SK-N-SH treated with all-trans-retinoic acid at 6 μM for 48 hours (cell line): ENCODE results near the gene KRTAP4-5.
"Not testable (repeated sequence)": the region's sequence is repeated elsewhere in the genome, so short reads cannot be mapped to it uniquely, and the experiment has no call there.

Experiments used
- ATAC-seq: fragments of 200-7000 bp; cut with Tn5 transposase; 3 replicates; pipeline ENCODE4 v1.9.1; 2020; ENCODE audit warnings: mild to moderate bottlenecking, moderate library complexity
- BACH2 ChIP-seq: fragments of 250-450 bp; sonication (Bioruptor Pico); IDR thresholded peaks from 2 replicates; pipeline ENCODE4 v1.9.0; 2021; ENCODE audit warnings: mild to moderate bottlenecking, borderline replicate concordance
- CSDC2 ChIP-seq: fragments of 250-450 bp; sonication (Bioruptor Pico); IDR thresholded peaks from 2 replicates; pipeline ENCODE4 v1.5.0; 2020; ENCODE audit warnings: mild to moderate bottlenecking, moderate library complexity
- CSRNP3 ChIP-seq: fragments of 250-450 bp; sonication (Bioruptor Pico); IDR thresholded peaks from 2 replicates; pipeline ENCODE4 v1.5.1; 2021; ENCODE audit warnings: mild to moderate bottlenecking, moderate library complexity
- ESRRG ChIP-seq: fragments of 250-450 bp; sonication (Bioruptor Pico); IDR thresholded peaks from 2 replicates; pipeline ENCODE4 v1.6.1; 2021; ENCODE audit warnings: mild to moderate bottlenecking
- GLIS3 ChIP-seq: fragments of 250-450 bp; sonication (Bioruptor Pico); IDR thresholded peaks from 2 replicates; pipeline ENCODE4 v1.5.0; 2020; ENCODE audit warnings: mild to moderate bottlenecking, moderate library complexity
- ISL1 ChIP-seq: fragments of 250-450 bp; sonication (Bioruptor Pico); IDR thresholded peaks from 2 replicates; pipeline ENCODE4 v2.1.2; 2022; ENCODE audit warnings: mild to moderate bottlenecking, moderate library complexity
- OSR1 ChIP-seq: fragments of 250-450 bp; sonication (Bioruptor Pico); IDR thresholded peaks from 2 replicates; pipeline ENCODE4 v1.8.0; 2022; ENCODE audit warnings: moderate library complexity, mild to moderate bottlenecking, inconsistent platforms
- POU6F1 ChIP-seq: fragments of 250-450 bp; sonication (Bioruptor Pico); IDR thresholded peaks from 2 replicates; pipeline ENCODE4 v1.8.0; 2021; ENCODE audit warnings: low read depth, mild to moderate bottlenecking, moderate library complexity, borderline replicate concordance
- PPARA ChIP-seq: fragments of 250-450 bp; sonication (Bioruptor Pico); IDR thresholded peaks from 2 replicates; pipeline ENCODE4 v1.5.0; 2020; ENCODE audit warnings: mild to moderate bottlenecking, borderline replicate concordance
- RARB ChIP-seq: fragments of 250-450 bp; sonication (Bioruptor Pico); IDR thresholded peaks from 2 replicates; pipeline ENCODE4 v1.8.0; 2021; ENCODE audit warnings: mild to moderate bottlenecking, moderate library complexity
- SNAI2 ChIP-seq: fragments of 250-450 bp; sonication (Bioruptor Pico); IDR thresholded peaks from 2 replicates; pipeline ENCODE4 v1.5.0; 2020; ENCODE audit warnings: mild to moderate bottlenecking, moderate library complexity
- TCF4 ChIP-seq: fragments of 250-450 bp; sonication (Bioruptor Pico); IDR thresholded peaks from 2 replicates; pipeline ENCODE4 v1.8.0; 2021; ENCODE audit warnings: mild to moderate bottlenecking, moderate library complexity, borderline replicate concordance
- TSHZ2 ChIP-seq: fragments of 250-450 bp; sonication (Bioruptor Pico); IDR thresholded peaks from 2 replicates; pipeline ENCODE4 v1.5.0; 2020; ENCODE audit warnings: mild to moderate bottlenecking, moderate library complexity
- ZC3H10 ChIP-seq: fragments of 250-450 bp; sonication (Bioruptor Pico); IDR thresholded peaks from 2 replicates; pipeline ENCODE4 v1.5.1; 2021; ENCODE audit warnings: mild to moderate bottlenecking, moderate library complexity
- ZFP30 ChIP-seq: fragments of 450-650 bp; formaldehyde crosslinking; IDR thresholded peaks from 2 replicates; pipeline ENCODE4 v1.5.0; 2022; ENCODE audit warnings: mild to moderate bottlenecking, moderate library complexity
- ZNF565 ChIP-seq: fragments of 450-650 bp; formaldehyde crosslinking; conservative IDR thresholded peaks from 2 replicates; pipeline ENCODE4 v1.5.0; 2020; ENCODE audit warnings: low read depth, mild to moderate bottlenecking, moderate library complexity
- ZNF70 ChIP-seq: fragments of 450-650 bp; formaldehyde crosslinking; IDR thresholded peaks from 2 replicates; pipeline ENCODE4 v1.5.0; 2020; ENCODE audit warnings: mild to moderate bottlenecking, moderate library complexity
- ZNF8 ChIP-seq: fragments of 450-650 bp; formaldehyde crosslinking; IDR thresholded peaks from 2 replicates; pipeline ENCODE4 v1.5.0; 2020; ENCODE audit warnings: mild to moderate bottlenecking, moderate library complexity

Gene KRTAP4-5

GRCh38 chr17:41151525-41151924 is 1.9 kb upstream of the KRTAP4-5 start:
- ATAC-seq = no peak
- no peak for TF ChIP-seq ESRRG (CRISPR knock-in tag)

- no peak for ATAC-seq
- TF ChIP-seq ZFP30 (CRISPR knock-in tag) (no peak), OSR1 (CRISPR knock-in tag) (no peak), POU6F1 (CRISPR knock-in tag) (no peak)
- TF ChIP-seq, all 23 proteins: peak for 0
Observed at GRCh38 chr17:41150026-41150425, 401 bp upstream of the KRTAP4-5 start.

GRCh38 chr17:41148971-41149651 is 514 bp downstream of the KRTAP4-5 start:
- not testable (repeated sequence) for ATAC-seq

- TF ChIP-seq POU6F1 (CRISPR knock-in tag) = no peak
- no peak for TF ChIP-seq GLIS3
- TF ChIP-seq ZNF565 = no peak
- no peak for TF ChIP-seq SNAI2 (CRISPR knock-in tag)
- no peak for TF ChIP-seq ZNF70 (CRISPR knock-in tag)
- no peak for TF ChIP-seq TCF4 (CRISPR knock-in tag)
- TF ChIP-seq ESRRG (CRISPR knock-in tag) = no peak
- no peak for TF ChIP-seq TSHZ2
- TF ChIP-seq BACH2 (CRISPR knock-in tag) = no peak
- no peak for TF ChIP-seq PPARA (CRISPR knock-in tag)
- no peak for TF ChIP-seq RARB
- TF ChIP-seq ZNF8 (CRISPR knock-in tag) = no peak
- no peak for ATAC-seq
Observed at GRCh38 chr17:41147531-41148204, 2.0 kb downstream of the KRTAP4-5 start.

- no peak for ATAC-seq
- TF ChIP-seq CSDC2 (CRISPR knock-in tag) (no peak), POU6F1 (CRISPR knock-in tag) (no peak), ESRRG (CRISPR knock-in tag) (no peak), TCF4 (CRISPR knock-in tag) (no peak), ZC3H10 (CRISPR knock-in tag) (no peak)
Observed at GRCh38 chr17:41145261-41145660, 4.4 kb downstream of the KRTAP4-5 start.

- ATAC-seq = no peak
- no peak for TF ChIP-seq ZNF8 (CRISPR knock-in tag)
- no peak for TF ChIP-seq ZNF70 (CRISPR knock-in tag)
- TF ChIP-seq TCF4 (CRISPR knock-in tag) = no peak
- no peak for TF ChIP-seq CSRNP3 (CRISPR knock-in tag)
- no peak for TF ChIP-seq SNAI2 (CRISPR knock-in tag)
- no peak for TF ChIP-seq ISL1 (CRISPR knock-in tag)
- no peak for TF ChIP-seq TSHZ2
Observed at GRCh38 chr17:41144846-41145245, 4.8 kb downstream of the KRTAP4-5 start.
